ENCODE results near the gene LRRC27.

DNA sequence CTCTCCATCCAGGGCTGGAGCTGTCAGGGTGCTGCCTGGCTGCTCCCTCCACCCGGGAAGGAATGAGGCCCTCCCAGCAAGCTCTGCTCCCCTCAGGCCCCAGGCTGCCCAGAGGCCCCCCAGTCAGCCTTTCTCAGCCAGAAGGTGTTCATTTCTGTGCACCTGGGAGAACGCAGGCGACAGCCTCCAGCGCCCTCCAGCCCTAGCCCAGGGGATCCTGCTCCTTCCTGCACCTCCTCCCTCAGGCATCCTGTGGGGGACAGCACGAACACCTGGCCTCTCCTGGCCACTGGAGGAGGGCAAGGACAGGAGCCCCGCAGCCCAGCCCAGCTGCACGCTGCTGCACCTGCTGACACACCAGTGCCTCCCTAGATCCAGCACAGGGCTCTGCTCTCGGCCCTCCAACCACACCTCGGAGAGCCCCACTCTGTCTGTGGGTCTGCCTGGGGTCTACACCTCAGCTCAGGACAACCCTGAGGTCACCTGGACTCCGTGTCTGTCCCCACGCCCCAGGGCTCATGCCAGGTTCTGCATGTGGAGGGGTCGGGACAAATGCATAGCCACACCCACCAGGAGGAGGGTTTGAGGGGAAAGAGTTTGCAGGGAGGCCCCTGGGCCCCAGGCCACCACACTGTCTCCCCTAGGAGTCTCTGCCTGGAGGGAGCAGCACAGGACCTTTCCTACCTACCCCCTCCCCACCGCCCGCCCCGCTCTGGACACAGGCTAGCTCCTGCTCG is 57.6 kb downstream of the LRRC27 start:
- TF ChIP-seq, protein P1, sequence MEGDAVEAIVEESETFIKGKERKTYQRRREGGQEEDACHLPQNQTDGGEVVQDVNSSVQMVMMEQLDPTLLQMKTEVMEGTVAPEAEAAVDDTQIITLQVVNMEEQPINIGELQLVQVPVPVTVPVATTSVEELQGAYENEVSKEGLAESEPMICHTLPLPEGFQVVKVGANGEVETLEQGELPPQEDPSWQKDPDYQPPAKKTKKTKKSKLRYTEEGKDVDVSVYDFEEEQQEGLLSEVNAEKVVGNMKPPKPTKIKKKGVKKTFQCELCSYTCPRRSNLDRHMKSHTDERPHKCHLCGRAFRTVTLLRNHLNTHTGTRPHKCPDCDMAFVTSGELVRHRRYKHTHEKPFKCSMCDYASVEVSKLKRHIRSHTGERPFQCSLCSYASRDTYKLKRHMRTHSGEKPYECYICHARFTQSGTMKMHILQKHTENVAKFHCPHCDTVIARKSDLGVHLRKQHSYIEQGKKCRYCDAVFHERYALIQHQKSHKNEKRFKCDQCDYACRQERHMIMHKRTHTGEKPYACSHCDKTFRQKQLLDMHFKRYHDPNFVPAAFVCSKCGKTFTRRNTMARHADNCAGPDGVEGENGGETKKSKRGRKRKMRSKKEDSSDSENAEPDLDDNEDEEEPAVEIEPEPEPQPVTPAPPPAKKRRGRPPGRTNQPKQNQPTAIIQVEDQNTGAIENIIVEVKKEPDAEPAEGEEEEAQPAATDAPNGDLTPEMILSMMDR (IDR thresholded peaks at IDR 0.05) = no peak
- no peak for TF ChIP-seq POLR2A (IDR thresholded peaks at IDR 0.05)

Data from Peyer's patch (tissue), 4 donors.